Chondrocyte (in vitro differentiated cells): ENCODE results near the gene PEAK1. TPM values are rescaled to one million over a fixed set of nuclear protein-coding genes. Genes with fewer than 3 reads are reported as not detected.
"Not testable (repeated sequence)": the region's sequence is repeated elsewhere in the genome, so short reads cannot be mapped to it uniquely, and the experiment has no call there.

Source experiments
- DNase-seq: peaks from one replicate; pipeline ENCODE4 v3.0.0; 2021; ENCODE audit warnings: mixed read lengths, low spot score
- H3K27ac Mint-ChIP-seq: one replicate; pipeline ENCODE4 v1.8.0; 2021; ENCODE audit warnings: mild to moderate bottlenecking, moderate library complexity, mixed read lengths; ENCODE audit not compliant: unreplicated experiment
- H3K27me3 Mint-ChIP-seq: 2 replicates; pipeline ENCODE4 v1.8.0; 2021; ENCODE audit warnings: low read depth, mixed read lengths
- H3K36me3 Mint-ChIP-seq: 2 replicates; pipeline ENCODE4 v1.8.0; 2021; ENCODE audit warnings: low read depth, mixed read lengths
- H3K4me1 Mint-ChIP-seq: 2 replicates; pipeline ENCODE4 v1.8.0; 2021; ENCODE audit warnings: low read depth, mild to moderate bottlenecking, mixed read lengths
- H3K4me3 Mint-ChIP-seq: one replicate; pipeline ENCODE4 v1.8.0; 2021; ENCODE audit warnings: mild to moderate bottlenecking, moderate library complexity, mixed read lengths; ENCODE audit not compliant: unreplicated experiment
- H3K9me3 Mint-ChIP-seq: 2 replicates; pipeline ENCODE4 v1.8.0; 2021; ENCODE audit warnings: low read depth, mixed read lengths
- CTCF ChIP-seq: fragments of 200-600 bp; sonication (generic); IDR thresholded peaks from 2 replicates; pipeline ENCODE4 v1.5.0; 2021; ENCODE audit warnings: antibody characterized with exemption, mild to moderate bottlenecking, moderate library complexity
- total RNA-seq: library from RNA; stranded (reverse); gene quantifications from 3 replicates; pipeline ENCODE4 v1.2.1, GENCODE V29; 2021

PEAK1 gene
- total RNA-seq, 1 donor from 2014 or later = 143 TPM

GRCh38 chr15:77409259-77410156 is 10.4 kb downstream of the PEAK1 start:
- TF ChIP-seq CTCF = no peak

GRCh38 chr15:77406846-77407245 is 13.1 kb downstream of the PEAK1 start:
- Mint-ChIP-seq H3K36me3 (peaks cover 5% of the 10 kb centered on the region), H3K27me3 (no peaks in the 10 kb centered on the region), H3K4me3 (no peak overlapping the region), H3K27ac (no peak overlapping the region), H3K9me3 (peaks cover 11% of the 10 kb centered on the region), H3K4me1 (peaks cover 77% of the 10 kb centered on the region)
- no peak for DNase-seq
- no peak for TF ChIP-seq CTCF

More at GRCh38 chr15:77409259-77410156, 10.4 kb downstream of the PEAK1 start:
- Mint-ChIP-seq H3K4me3 (no peak overlapping the region), H3K27ac (peak overlapping the region; percentile 87), H3K36me3 (peaks cover 5% of the 10 kb centered on the region), H3K4me1 (peaks cover 69% of the 10 kb centered on the region), H3K9me3 (peaks cover 11% of the 10 kb centered on the region), H3K27me3 (no peaks in the 10 kb centered on the region)
- DNase-seq = no peak

GRCh38 chr15:77406173-77406759 is 13.6 kb downstream of the PEAK1 start:
- not testable (repeated sequence) for DNase-seq, H3K27me3 Mint-ChIP-seq, H3K27ac Mint-ChIP-seq, H3K4me3 Mint-ChIP-seq, H3K36me3 Mint-ChIP-seq
- peaks cover 80% of the 10 kb centered on the region for H3K4me1 Mint-ChIP-seq
- H3K9me3 Mint-ChIP-seq = peaks cover 11% of the 10 kb centered on the region

DNA sequence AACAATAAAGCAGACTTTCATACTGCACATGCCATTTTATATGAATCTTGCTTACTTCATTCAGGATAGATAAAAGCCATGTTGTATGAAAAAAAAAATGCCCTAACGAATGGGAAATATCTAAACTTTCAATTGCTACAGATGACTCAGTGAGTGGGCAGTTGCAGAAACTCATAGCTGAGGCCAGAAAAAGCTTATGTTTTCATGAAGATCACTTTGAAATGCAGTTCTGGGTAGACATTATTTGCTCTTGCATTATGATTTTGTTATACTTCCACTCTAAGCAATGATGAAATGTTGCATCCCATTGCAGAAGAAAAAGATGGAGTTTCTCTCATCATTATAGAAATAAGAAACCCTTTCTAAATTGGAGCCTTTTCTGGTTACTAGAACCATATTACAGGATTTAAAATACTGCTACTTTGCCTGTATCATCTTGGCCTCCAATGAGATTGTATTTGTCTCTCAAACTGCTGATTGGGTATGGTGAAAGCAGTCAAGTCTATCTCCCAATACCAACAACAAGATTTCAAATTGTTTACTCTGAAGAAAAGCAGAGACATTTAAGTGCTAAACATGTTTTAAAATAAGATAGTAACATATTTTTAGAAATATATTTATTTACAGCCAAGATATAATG is 17.0 kb downstream of the PEAK1 start:
- no peak for TF ChIP-seq CTCF
- DNase-seq = no peak
- peak overlapping the region; percentile 31 for H3K4me3 Mint-ChIP-seq
- no peaks in the 10 kb centered on the region for H3K27me3 Mint-ChIP-seq
- peaks cover 17% of the 10 kb centered on the region for H3K36me3 Mint-ChIP-seq
- H3K9me3 Mint-ChIP-seq = peaks cover 37% of the 10 kb centered on the region
- H3K27ac Mint-ChIP-seq = peak overlapping the region; percentile 86
- peaks cover 55% of the 10 kb centered on the region for H3K4me1 Mint-ChIP-seq

GRCh38 chr15:77400258-77400657 is 19.6 kb downstream of the PEAK1 start:
- H3K4me3 Mint-ChIP-seq = no peak overlapping the region
- no peaks in the 10 kb centered on the region for H3K27me3 Mint-ChIP-seq
- H3K9me3 Mint-ChIP-seq = peaks cover 43% of the 10 kb centered on the region
- H3K36me3 Mint-ChIP-seq = peaks cover 19% of the 10 kb centered on the region
- no peak for DNase-seq
- TF ChIP-seq CTCF = no peak
- no peak overlapping the region for H3K27ac Mint-ChIP-seq
- peaks cover 36% of the 10 kb centered on the region for H3K4me1 Mint-ChIP-seq
